ENCODE results near the gene CAVIN2.

DNA sequence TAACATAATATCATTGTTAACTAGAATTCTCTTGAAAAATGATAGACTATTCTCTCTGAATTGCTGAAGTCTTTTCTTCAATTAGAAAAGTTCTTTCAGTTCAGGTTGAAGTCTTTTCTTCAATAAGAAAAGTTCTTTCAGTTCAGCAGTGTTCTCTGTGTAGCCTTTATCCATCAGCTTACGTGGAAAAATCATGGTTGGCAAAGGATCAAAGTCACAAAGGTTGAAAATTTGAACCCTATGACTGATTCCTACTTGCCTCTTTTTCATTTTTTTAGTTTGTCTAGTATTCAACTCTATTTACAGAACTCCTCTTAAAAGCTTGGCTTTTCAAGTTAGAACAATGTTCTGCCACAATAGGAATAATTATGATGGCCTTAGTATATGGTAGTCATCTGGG lies 25.8 kb downstream of the CAVIN2 start:
- TF ChIP-seq, protein P1, sequence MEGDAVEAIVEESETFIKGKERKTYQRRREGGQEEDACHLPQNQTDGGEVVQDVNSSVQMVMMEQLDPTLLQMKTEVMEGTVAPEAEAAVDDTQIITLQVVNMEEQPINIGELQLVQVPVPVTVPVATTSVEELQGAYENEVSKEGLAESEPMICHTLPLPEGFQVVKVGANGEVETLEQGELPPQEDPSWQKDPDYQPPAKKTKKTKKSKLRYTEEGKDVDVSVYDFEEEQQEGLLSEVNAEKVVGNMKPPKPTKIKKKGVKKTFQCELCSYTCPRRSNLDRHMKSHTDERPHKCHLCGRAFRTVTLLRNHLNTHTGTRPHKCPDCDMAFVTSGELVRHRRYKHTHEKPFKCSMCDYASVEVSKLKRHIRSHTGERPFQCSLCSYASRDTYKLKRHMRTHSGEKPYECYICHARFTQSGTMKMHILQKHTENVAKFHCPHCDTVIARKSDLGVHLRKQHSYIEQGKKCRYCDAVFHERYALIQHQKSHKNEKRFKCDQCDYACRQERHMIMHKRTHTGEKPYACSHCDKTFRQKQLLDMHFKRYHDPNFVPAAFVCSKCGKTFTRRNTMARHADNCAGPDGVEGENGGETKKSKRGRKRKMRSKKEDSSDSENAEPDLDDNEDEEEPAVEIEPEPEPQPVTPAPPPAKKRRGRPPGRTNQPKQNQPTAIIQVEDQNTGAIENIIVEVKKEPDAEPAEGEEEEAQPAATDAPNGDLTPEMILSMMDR (tag by site-specific recombination; IDR thresholded peaks at IDR 0.05), result no peak
- TF ChIP-seq, protein P2, sequence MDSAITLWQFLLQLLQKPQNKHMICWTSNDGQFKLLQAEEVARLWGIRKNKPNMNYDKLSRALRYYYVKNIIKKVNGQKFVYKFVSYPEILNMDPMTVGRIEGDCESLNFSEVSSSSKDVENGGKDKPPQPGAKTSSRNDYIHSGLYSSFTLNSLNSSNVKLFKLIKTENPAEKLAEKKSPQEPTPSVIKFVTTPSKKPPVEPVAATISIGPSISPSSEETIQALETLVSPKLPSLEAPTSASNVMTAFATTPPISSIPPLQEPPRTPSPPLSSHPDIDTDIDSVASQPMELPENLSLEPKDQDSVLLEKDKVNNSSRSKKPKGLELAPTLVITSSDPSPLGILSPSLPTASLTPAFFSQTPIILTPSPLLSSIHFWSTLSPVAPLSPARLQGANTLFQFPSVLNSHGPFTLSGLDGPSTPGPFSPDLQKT (IDR thresholded peaks at IDR 0.05; ENCODE audit: borderline replicate concordance, low read depth, low read length), result no peak
- no peak for TF ChIP-seq SCRT2 (tag by site-specific recombination; IDR thresholded peaks at IDR 0.05)
- no peak for TF ChIP-seq SP2 (tag by site-specific recombination; IDR thresholded peaks at IDR 0.05)
- TF ChIP-seq ZNF558 (tag by site-specific recombination; IDR thresholded peaks at IDR 0.05), result no peak
- TF ChIP-seq ZNF24 (tag by site-specific recombination; IDR thresholded peaks at IDR 0.05), result no peak
- TF ChIP-seq, protein P3, sequence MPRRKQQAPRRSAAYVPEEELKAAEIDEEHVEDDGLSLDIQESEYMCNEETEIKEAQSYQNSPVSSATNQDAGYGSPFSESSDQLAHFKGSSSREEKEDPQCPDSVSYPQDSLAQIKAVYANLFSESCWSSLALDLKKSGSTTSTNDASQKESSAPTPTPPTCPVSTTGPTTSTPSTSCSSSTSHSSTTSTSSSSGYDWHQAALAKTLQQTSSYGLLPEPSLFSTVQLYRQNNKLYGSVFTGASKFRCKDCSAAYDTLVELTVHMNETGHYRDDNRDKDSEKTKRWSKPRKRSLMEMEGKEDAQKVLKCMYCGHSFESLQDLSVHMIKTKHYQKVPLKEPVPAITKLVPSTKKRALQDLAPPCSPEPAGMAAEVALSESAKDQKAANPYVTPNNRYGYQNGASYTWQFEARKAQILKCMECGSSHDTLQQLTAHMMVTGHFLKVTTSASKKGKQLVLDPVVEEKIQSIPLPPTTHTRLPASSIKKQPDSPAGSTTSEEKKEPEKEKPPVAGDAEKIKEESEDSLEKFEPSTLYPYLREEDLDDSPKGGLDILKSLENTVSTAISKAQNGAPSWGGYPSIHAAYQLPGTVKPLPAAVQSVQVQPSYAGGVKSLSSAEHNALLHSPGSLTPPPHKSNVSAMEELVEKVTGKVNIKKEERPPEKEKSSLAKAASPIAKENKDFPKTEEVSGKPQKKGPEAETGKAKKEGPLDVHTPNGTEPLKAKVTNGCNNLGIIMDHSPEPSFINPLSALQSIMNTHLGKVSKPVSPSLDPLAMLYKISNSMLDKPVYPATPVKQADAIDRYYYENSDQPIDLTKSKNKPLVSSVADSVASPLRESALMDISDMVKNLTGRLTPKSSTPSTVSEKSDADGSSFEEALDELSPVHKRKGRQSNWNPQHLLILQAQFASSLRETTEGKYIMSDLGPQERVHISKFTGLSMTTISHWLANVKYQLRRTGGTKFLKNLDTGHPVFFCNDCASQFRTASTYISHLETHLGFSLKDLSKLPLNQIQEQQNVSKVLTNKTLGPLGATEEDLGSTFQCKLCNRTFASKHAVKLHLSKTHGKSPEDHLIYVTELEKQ (tag by site-specific recombination; IDR thresholded peaks at IDR 0.05; ENCODE audit: borderline replicate concordance), result no peak
- TF ChIP-seq, protein P4, sequence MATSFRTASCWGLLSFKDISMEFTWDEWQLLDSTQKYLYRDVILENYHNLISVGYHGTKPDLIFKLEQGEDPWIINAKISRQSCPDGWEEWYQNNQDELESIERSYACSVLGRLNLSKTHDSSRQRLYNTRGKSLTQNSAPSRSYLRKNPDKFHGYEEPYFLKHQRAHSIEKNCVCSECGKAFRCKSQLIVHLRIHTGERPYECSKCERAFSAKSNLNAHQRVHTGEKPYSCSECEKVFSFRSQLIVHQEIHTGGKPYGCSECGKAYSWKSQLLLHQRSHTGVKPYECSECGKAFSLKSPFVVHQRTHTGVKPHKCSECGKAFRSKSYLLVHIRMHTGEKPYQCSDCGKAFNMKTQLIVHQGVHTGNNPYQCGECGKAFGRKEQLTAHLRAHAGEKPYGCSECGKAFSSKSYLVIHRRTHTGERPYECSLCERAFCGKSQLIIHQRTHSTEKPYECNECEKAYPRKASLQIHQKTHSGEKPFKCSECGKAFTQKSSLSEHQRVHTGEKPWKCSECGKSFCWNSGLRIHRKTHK (tag by site-specific recombination; IDR thresholded peaks at IDR 0.05), result no peak
- no peak for TF ChIP-seq ZNF530 (tag by site-specific recombination; IDR thresholded peaks at IDR 0.05; ENCODE audit: low read depth)
- TF ChIP-seq, protein P5, sequence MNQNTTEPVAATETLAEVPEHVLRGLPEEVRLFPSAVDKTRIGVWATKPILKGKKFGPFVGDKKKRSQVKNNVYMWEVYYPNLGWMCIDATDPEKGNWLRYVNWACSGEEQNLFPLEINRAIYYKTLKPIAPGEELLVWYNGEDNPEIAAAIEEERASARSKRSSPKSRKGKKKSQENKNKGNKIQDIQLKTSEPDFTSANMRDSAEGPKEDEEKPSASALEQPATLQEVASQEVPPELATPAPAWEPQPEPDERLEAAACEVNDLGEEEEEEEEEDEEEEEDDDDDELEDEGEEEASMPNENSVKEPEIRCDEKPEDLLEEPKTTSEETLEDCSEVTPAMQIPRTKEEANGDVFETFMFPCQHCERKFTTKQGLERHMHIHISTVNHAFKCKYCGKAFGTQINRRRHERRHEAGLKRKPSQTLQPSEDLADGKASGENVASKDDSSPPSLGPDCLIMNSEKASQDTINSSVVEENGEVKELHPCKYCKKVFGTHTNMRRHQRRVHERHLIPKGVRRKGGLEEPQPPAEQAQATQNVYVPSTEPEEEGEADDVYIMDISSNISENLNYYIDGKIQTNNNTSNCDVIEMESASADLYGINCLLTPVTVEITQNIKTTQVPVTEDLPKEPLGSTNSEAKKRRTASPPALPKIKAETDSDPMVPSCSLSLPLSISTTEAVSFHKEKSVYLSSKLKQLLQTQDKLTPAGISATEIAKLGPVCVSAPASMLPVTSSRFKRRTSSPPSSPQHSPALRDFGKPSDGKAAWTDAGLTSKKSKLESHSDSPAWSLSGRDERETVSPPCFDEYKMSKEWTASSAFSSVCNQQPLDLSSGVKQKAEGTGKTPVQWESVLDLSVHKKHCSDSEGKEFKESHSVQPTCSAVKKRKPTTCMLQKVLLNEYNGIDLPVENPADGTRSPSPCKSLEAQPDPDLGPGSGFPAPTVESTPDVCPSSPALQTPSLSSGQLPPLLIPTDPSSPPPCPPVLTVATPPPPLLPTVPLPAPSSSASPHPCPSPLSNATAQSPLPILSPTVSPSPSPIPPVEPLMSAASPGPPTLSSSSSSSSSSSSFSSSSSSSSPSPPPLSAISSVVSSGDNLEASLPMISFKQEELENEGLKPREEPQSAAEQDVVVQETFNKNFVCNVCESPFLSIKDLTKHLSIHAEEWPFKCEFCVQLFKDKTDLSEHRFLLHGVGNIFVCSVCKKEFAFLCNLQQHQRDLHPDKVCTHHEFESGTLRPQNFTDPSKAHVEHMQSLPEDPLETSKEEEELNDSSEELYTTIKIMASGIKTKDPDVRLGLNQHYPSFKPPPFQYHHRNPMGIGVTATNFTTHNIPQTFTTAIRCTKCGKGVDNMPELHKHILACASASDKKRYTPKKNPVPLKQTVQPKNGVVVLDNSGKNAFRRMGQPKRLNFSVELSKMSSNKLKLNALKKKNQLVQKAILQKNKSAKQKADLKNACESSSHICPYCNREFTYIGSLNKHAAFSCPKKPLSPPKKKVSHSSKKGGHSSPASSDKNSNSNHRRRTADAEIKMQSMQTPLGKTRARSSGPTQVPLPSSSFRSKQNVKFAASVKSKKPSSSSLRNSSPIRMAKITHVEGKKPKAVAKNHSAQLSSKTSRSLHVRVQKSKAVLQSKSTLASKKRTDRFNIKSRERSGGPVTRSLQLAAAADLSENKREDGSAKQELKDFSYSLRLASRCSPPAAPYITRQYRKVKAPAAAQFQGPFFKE (tag by site-specific recombination; IDR thresholded peaks at IDR 0.05; ENCODE audit: borderline replicate concordance), result no peak
- no peak for TF ChIP-seq ZNF664 (tag by site-specific recombination; IDR thresholded peaks at IDR 0.05)
- no peak for TF ChIP-seq BCL11A (tag by site-specific recombination; IDR thresholded peaks at IDR 0.05; ENCODE audit: low read depth)
- no peak for TF ChIP-seq BCL11B (tag by site-specific recombination; IDR thresholded peaks at IDR 0.05; ENCODE audit: low read depth)
- no peak for TF ChIP-seq ZFP41 (tag by site-specific recombination; IDR thresholded peaks at IDR 0.05; ENCODE audit: borderline replicate concordance)

Data from HEK293 (cell line).